ENCODE data around the gene ARHGEF17. TPM values are rescaled to one million over a fixed set of nuclear protein-coding genes. Genes with fewer than 3 reads are reported as not detected.

ARHGEF17 gene
- total and polyA plus RNA-seq, 3 donors from 2014 or later: 29.4 to 58.5 (median 50.1) TPM

- no peak for DNase-seq
Observed at GRCh38 chr11:73331138-73331916, 23.3 kb downstream of the ARHGEF17 start.

GRCh38 chr11:73333173-73333572 lies 25.1 kb downstream of the ARHGEF17 start:
- no peaks in the 10 kb centered on the region for H3K36me3 ChIP-seq (ENCODE audit: low read depth, missing control alignments)
- peaks cover 51% of the 10 kb centered on the region for H3K4me1 ChIP-seq
- H3K9me3 ChIP-seq: no peaks in the 10 kb centered on the region
- H3K4me3 ChIP-seq: no peak overlapping the region
- DNase-seq: no peak
- peak overlapping the region in 1 of 2 donors; percentile 79 for H3K27ac ChIP-seq
- no peaks in the 10 kb centered on the region for H3K27me3 ChIP-seq
- WGBS, 2 donors: 75 to 87% methylated on average over 10 to 11 of the region's 11 CpGs
- intact Hi-C loops (cut with DNase I; ENCODE audit: low total_unique reads): no loop called here
- TF ChIP-seq CTCF (IDR thresholded peaks at IDR 0.05): no peak
- no peak for TF ChIP-seq POLR2A (IDR thresholded peaks at IDR 0.05)

More at GRCh38 chr11:73331138-73331916, 23.3 kb downstream of the ARHGEF17 start:
- Histone ChIP-seq H3K27me3 (no peaks in the 10 kb centered on the region), H3K36me3 (ENCODE audit: low read depth, missing control alignments) (no peaks in the 10 kb centered on the region), H3K4me1 (peaks cover 55% of the 10 kb centered on the region), H3K9me3 (no peaks in the 10 kb centered on the region), H3K27ac (peak overlapping the region; percentile 68 to 72), H3K4me3 (no peak overlapping the region)
- TF ChIP-seq CTCF (IDR thresholded peaks at IDR 0.05) (no peak), POLR2A (IDR thresholded peaks at IDR 0.05) (no peak)
- whole genome bisulfite sequencing, 2 donors: 31 to 68% methylated on average over 4 of the region's 4 CpGs
- intact Hi-C loops (cut with DNase I; ENCODE audit: low total_unique reads): no loop called here

- no peak for TF ChIP-seq POLR2A (IDR thresholded peaks at IDR 0.05)
- no peak for TF ChIP-seq CTCF (IDR thresholded peaks at IDR 0.05)
- intact Hi-C loops (cut with DNase I; ENCODE audit: low total_unique reads): no loop called here
- Histone ChIP-seq H3K4me1 (peaks cover 58% of the 10 kb centered on the region), H3K9me3 (no peaks in the 10 kb centered on the region), H3K27me3 (no peaks in the 10 kb centered on the region), H3K27ac (peak overlapping the region; percentile 48 to 79), H3K36me3 (ENCODE audit: low read depth, missing control alignments) (no peaks in the 10 kb centered on the region), H3K4me3 (no peak overlapping the region)
- no peak for DNase-seq
- WGBS, 2 donors: 63 to 77% methylated on average over 4 of the region's 4 CpGs
Observed at GRCh38 chr11:73333640-73334383, 25.7 kb downstream of the ARHGEF17 start.

- Histone ChIP-seq H3K36me3 (ENCODE audit: low read depth, missing control alignments) (no peaks in the 10 kb centered on the region), H3K4me1 (peaks cover 59% of the 10 kb centered on the region), H3K27me3 (no peaks in the 10 kb centered on the region), H3K4me3 (no peak overlapping the region), H3K27ac (peak overlapping the region; percentile 69 to 79), H3K9me3 (no peaks in the 10 kb centered on the region)
- TF ChIP-seq POLR2A (IDR thresholded peaks at IDR 0.05) (no peak), CTCF (IDR thresholded peaks at IDR 0.05) (no peak)
- WGBS, 2 donors: 27 to 35% methylated on average over 6 of the region's 6 CpGs
- peak; percentile 88 for DNase-seq
- intact Hi-C loops (cut with DNase I; ENCODE audit: low total_unique reads): no loop called here
Observed at GRCh38 chr11:73334384-73335203, 26.5 kb downstream of the ARHGEF17 start.

Measured in testis (tissue), 3 donors.